Measurements from ENCODE around the gene FBXO42. TPM values are rescaled to one million over a fixed set of nuclear protein-coding genes. Genes with fewer than 3 reads are reported as not detected.

The FBXO42 gene
- total and polyA plus RNA-seq, 12 donors: 14.0 to 44.9 (median 19.7) TPM

DNA sequence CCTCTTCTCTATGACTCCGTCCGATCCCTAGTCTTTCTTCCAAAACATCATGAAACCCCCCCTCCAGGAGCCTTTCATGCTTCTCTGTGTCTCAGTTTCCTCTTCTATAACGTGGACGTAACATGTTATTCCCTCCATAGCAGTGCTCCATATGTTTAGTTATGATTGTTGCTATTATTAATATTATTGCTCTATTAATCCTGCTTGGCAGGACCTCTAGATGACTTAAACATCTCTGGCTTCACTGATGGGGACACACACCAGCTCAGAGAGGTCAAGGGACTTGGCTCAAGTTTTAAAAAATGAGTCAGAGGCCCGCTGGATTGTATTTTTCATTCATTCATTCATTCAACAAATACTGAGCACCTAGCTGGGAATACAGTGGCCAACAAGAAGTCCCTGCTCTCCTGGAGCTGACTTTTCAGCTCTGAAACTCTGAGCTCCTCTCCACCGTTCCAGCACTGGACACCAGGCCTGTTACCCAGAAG lies 114.9 kb downstream of the FBXO42 start:
- WGBS, 4 donors: 15 to 19% (median 17%) methylated on average over 6 of the region's 6 CpGs
- Histone ChIP-seq H3K9me3 (replicated peaks in 1 of 3) (no peaks in the 10 kb centered on the region), H3K4me1 (replicated peaks in 1 of 2) (peaks cover 9 to 23% of the 10 kb centered on the region in 2 donors), H3K4me3 (peak overlapping the region in 1 of 4 donors; percentile 61), H3K27me3 (no peaks in the 10 kb centered on the region), H3K27ac (peak overlapping the region; percentile 86 to 94 (median 94)), H3K36me3 (replicated peaks in 1 of 2) (no peaks in the 10 kb centered on the region)
- intact Hi-C loops (cut with DNase I): no loop called here
- TF ChIP-seq, protein P1, sequence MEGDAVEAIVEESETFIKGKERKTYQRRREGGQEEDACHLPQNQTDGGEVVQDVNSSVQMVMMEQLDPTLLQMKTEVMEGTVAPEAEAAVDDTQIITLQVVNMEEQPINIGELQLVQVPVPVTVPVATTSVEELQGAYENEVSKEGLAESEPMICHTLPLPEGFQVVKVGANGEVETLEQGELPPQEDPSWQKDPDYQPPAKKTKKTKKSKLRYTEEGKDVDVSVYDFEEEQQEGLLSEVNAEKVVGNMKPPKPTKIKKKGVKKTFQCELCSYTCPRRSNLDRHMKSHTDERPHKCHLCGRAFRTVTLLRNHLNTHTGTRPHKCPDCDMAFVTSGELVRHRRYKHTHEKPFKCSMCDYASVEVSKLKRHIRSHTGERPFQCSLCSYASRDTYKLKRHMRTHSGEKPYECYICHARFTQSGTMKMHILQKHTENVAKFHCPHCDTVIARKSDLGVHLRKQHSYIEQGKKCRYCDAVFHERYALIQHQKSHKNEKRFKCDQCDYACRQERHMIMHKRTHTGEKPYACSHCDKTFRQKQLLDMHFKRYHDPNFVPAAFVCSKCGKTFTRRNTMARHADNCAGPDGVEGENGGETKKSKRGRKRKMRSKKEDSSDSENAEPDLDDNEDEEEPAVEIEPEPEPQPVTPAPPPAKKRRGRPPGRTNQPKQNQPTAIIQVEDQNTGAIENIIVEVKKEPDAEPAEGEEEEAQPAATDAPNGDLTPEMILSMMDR (IDR thresholded peaks at IDR 0.05): no peak
- no peak for TF ChIP-seq POLR2A (IDR thresholded peaks at IDR 0.05)
- peak in 5 of 7 donors; percentile 44 to 67 (median 57) for DNase-seq

DNA sequence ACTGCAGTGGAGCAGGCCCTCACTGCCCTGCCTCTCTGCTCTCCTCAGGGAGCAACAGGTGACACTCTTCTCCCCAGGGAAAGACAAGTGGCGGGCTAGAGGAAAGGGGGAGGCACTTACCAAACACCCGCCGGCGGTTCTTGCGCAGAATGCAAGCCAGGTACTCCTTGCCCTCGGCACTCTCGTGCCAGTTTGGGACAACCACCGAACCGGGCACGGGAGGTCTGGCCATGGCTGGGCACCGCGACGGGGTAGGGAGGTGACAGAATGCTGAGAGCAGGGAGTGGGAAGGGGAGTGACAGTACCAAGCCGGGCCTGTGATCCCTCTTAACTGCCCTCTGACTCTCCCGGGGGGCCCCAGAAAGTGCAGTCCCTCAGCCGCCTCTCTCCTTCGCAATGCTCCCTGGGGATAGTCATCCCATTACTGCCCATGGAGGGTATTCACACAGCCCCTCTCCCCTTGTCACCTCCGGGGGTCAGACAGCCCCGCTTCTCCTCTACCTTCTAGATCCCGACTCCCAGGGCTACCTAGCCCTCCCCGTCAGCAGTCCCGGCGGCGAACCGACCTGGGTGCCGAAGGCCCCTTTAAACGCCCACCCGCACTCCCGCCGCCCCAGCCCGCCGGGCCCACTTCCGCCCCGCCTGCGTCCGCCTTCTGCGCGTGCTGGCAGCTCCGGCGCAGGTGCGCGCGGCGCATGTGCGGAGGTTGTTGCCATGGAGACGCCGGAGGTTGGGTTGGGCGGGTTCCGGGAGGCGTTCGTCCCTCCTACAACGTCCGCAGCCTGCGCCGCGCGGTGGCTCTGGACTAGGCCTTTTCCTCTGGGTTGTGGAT lies 115.6 kb downstream of the FBXO42 start, which contains the start of gene CPLANE2:
TSS of gene CPLANE2 (minus strand) at position 673 of the 832 bp plus-strand sequence. CDS start at position 232, 441 bp downstream.
- Histone ChIP-seq H3K27ac (peak within 1 kb of the TSS; percentile 86 to 94 (median 94)), H3K9me3 (replicated peaks in 1 of 3) (no peaks in the 10 kb centered on the region), H3K4me3 (peak within 1 kb of the TSS in 2 of 4 donors; percentile 28 to 61), H3K4me1 (replicated peaks in 1 of 2) (peaks cover 9 to 23% of the 10 kb centered on the region in 2 donors), H3K27me3 (no peaks in the 10 kb centered on the region), H3K36me3 (replicated peaks in 1 of 2) (no peaks in the 10 kb centered on the region)
- intact Hi-C loops (cut with DNase I): no loop called here
- 0 to 2% (median 1%) methylated on average over 17 to 57 of the region's 57 CpGs for WGBS, 4 donors
- DNase-seq: peak; percentile 94 to 98 (median 96)
- peak; percentile 36 to 74 for TF ChIP-seq POLR2A (IDR thresholded peaks at IDR 0.05)
- TF ChIP-seq, protein P1 (IDR thresholded peaks at IDR 0.05): no peak

DNA sequence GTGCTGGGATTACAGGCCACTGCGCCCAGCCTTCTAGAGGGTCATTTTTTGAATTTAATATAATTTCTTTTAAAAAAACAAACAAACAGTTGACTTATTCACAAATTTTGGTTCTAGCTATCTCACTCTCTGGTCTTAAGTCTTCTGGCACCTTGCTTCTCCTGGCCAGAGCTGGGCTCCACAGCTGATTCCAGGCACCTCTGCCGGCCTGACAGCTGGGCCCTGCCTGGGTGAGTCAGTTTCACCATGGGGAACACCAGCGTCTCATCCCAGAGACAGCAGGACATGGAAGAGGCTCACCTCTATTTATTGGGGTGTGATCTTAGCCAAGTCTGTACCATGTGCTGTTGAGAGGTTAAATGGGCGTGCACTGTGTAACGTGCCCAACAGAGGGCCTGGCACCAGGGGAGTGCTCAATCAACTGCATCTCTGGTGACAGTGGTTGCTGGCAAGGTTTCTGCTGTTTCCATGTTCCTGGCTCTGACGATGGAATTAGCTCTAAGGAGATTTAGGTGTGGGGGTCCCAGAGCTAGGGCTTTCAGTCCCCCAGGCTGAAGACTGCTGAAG lies 116.3 kb downstream of the FBXO42 start:
- peak in 6 of 7 donors; percentile 64 to 87 (median 67) for DNase-seq
- peak overlapping the region; percentile 86 to 94 (median 94) for H3K27ac ChIP-seq

More for the DNA sequence above, 116.3 kb downstream of the FBXO42 start:
- Histone ChIP-seq H3K27me3 (no peaks in the 10 kb centered on the region), H3K36me3 (replicated peaks in 1 of 2) (no peaks in the 10 kb centered on the region), H3K4me3 (peak overlapping the region in 2 of 4 donors; percentile 28 to 61), H3K9me3 (replicated peaks in 1 of 3) (no peaks in the 10 kb centered on the region), H3K4me1 (replicated peaks in 1 of 2) (peaks cover 9 to 23% of the 10 kb centered on the region in 2 donors)
- intact Hi-C loops (cut with DNase I): no loop called here
- TF ChIP-seq, protein P1 (IDR thresholded peaks at IDR 0.05): peak; percentile 10 to 52 (median 30)
- peak in 1 of 2 donors; percentile 23 for TF ChIP-seq POLR2A (IDR thresholded peaks at IDR 0.05)
- WGBS, 4 donors: 36 to 50% (median 38%) methylated on average over 4 to 6 of the region's 6 CpGs
